Esophagus squamous epithelium (tissue), 5 donors: ENCODE measurements around the gene GABRR1. TPM values are rescaled to one million over a fixed set of nuclear protein-coding genes. Genes with fewer than 3 reads are reported as not detected.

ENCODE experiments used
- DNase-seq: peaks from one replicate; lab custom pipeline; 2025; lab: John Stamatoyannopoulos, UW
- H3K27ac ChIP-seq, 4 donors: fragments of 200-600 bp; sonication (generic); one replicate each; pipeline ENCODE4 v1.5.1; 2016 to 2019; ENCODE audit warnings: mild to moderate bottlenecking in 1 of 4
- H3K27me3 ChIP-seq, 4 donors: fragments of 200-600 bp; sonication (generic); 1 replicate in 3 of 4; 2 replicates in 1 of 4; pipeline versions ENCODE4 v1.5.1 to v1.6.0; 2017 to 2021; ENCODE audit warnings: antibody characterized with exemption in 1 of 4
- H3K36me3 ChIP-seq, 3 donors: fragments of 200-600 bp; sonication (generic); one replicate each; pipeline ENCODE4 v1.5.1; 2016 to 2019
- H3K4me1 ChIP-seq, 3 donors: fragments of 200-600 bp; sonication (generic); one replicate each; pipeline ENCODE4 v1.5.1; 2017 to 2019
- H3K4me3 ChIP-seq, 4 donors: fragments of 200-600 bp; sonication (generic); 1 replicate in 3 of 4; 2 replicates in 1 of 4; pipeline ENCODE4 v1.5.1; 2016 to 2019; ENCODE audit warnings: mild to moderate bottlenecking in 2 of 4, moderate library complexity in 1 of 4
- H3K9me3 ChIP-seq, 3 donors: fragments of 200-600 bp; sonication (generic); one replicate each; pipeline ENCODE4 v1.5.1; 2016 to 2019
- POLR2A ChIP-seq, 4 donors: fragments of 450-650 bp; IDR thresholded peaks; one replicate each; pipeline ENCODE4 v1.6.1; 2017; ENCODE audit warnings: antibody characterized with exemption in 4 of 4, mild to moderate bottlenecking in 4 of 4, moderate library complexity in 3 of 4
- WGBS, 2 donors: methylation state at CpG; one replicate each; pipeline ENCODE4 v1.1.5; 2018; 5-methylcytosine and 5-hydroxymethylcytosine counted together
- intact Hi-C: fragments of 100-400 bp; cut with DNase I; formaldehyde crosslinking; loops from one replicate; pipeline ENCODE4 v1.15.0; 2022
- total RNA-seq, 4 donors: library from RNA; depleted of rRNA; stranded (reverse); fragments of >200 nt; gene quantifications; one replicate each; pipeline ENCODE4 v1.1.0, GENCODE V29; 2016
- TF ChIP-seq, protein P1 (sequence below), 6 experiments: fragments of 450-650 bp in 4 of 6; fragments of 200-600 bp in 2 of 6; sonication (generic) in 2 of 6; IDR thresholded peaks; one replicate each; pipeline ENCODE4 v1.5.1; 2016 to 2019; ENCODE audit warnings: antibody characterized with exemption in 6 of 6, mild to moderate bottlenecking in 4 of 6, moderate library complexity in 4 of 6
- donor health status: DM: yes; HTN: yes; CAD: no.

GABRR1 gene
- 1 to 10 TPM in 1 of 4 donors, not detected in 3; 1.5 TPM for total RNA-seq

DNA sequence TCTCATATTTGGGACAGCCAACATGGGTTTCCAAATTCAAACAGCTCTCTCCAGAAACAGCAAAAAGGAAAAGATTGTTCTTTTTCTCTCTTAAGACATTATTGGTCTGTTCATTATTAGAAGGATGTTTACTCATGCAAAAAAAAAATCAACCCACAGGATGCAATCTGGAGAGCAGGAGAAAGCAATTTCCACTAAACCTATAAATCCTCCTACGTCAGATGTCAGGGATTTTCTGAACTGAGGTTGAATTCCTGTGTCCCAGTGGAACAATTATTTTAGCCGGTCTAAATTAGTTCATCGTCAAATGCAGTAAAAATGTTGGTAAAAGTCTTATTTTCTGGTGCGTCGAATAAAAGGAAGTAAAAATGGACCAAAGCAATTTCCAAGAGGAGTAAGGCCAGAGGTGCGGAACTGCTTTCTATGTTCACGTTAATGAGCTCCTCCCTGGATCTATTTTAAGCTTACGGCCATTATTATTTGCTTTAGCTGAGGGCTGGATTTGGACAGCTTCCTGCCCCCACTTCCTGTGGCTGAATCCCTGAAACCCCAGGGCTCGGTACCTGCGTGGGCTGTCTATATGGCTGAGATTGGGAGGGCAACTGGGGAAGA lies at the start of gene GABRR1:
Gene GABRR1, minus strand, starts transcription at position 60 of the 612 bp plus-strand sequence. Its CDS starts 36 bp downstream, at position 24.
- Histone ChIP-seq H3K27me3 (no peaks in the 10 kb centered on the region), H3K4me1 (peaks cover 0 to 7% (median 0%) of the 10 kb centered on the region in 3 donors), H3K27ac (no peak within 1 kb of the TSS), H3K9me3 (no peaks in the 10 kb centered on the region), H3K36me3 (no peaks in the 10 kb centered on the region), H3K4me3 (no peak within 1 kb of the TSS)
- DNase-seq: no peak
- no peak for TF ChIP-seq POLR2A (IDR thresholded peaks at IDR 0.05)
- TF ChIP-seq, protein P1, sequence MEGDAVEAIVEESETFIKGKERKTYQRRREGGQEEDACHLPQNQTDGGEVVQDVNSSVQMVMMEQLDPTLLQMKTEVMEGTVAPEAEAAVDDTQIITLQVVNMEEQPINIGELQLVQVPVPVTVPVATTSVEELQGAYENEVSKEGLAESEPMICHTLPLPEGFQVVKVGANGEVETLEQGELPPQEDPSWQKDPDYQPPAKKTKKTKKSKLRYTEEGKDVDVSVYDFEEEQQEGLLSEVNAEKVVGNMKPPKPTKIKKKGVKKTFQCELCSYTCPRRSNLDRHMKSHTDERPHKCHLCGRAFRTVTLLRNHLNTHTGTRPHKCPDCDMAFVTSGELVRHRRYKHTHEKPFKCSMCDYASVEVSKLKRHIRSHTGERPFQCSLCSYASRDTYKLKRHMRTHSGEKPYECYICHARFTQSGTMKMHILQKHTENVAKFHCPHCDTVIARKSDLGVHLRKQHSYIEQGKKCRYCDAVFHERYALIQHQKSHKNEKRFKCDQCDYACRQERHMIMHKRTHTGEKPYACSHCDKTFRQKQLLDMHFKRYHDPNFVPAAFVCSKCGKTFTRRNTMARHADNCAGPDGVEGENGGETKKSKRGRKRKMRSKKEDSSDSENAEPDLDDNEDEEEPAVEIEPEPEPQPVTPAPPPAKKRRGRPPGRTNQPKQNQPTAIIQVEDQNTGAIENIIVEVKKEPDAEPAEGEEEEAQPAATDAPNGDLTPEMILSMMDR (IDR thresholded peaks at IDR 0.05): no peak
- 52 to 58% methylated on average over 10 of the region's 10 CpGs for WGBS, 2 donors
- intact Hi-C loops: no loop called here

DNA sequence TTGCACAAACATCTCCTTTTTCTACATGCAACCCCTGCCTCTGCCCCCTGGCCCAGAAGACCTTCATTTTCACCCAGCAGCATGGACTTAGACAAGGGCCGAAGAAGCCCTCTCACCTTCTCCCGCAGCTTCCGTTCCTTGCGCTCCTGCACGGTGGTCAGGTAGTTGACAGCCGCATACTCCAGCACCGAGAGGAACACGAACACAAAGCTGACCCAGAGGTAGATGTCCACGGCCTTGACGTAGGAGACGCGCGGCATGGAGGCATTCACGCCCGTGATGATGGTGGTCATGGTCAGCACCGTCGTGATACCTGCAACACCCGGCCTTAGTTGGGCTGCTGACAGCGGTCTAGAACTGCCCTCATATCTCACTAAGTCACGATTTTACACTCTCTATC lies 47.1 kb upstream of the GABRR1 start:
- Histone ChIP-seq H3K27me3 (no peaks in the 10 kb centered on the region), H3K36me3 (no peaks in the 10 kb centered on the region), H3K4me3 (no peak overlapping the region), H3K4me1 (no peaks in the 10 kb centered on the region), H3K27ac (no peak overlapping the region), H3K9me3 (no peaks in the 10 kb centered on the region)
- DNase-seq: no peak
- 91 to 95% methylated on average over 8 to 11 of the region's 20 CpGs for WGBS, 2 donors
- intact Hi-C loops: no loop called here
- TF ChIP-seq, protein P1 (IDR thresholded peaks at IDR 0.05): no peak
- no peak for TF ChIP-seq POLR2A (IDR thresholded peaks at IDR 0.05)

DNA sequence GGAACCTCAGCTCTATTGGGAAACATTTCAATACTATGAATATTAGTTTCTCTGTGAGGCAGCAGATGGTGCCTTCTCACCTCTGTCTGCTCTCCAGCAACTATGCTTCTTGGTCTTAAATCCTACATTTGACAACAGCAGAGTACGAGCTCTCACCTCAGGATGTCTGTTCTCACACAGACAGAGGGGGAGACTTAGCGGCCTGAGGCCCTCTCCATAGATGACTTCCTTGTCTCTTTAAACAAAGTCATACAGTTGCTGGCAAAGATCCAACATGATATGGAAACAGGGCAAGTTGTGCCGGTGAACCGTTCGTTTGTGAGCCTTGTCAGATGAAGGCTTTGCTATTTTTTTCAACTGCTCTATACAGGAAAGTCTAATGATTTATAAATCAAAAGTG lies 43.7 kb upstream of the GABRR1 start:
- Histone ChIP-seq H3K4me1 (no peaks in the 10 kb centered on the region), H3K36me3 (no peaks in the 10 kb centered on the region), H3K27ac (no peak overlapping the region), H3K27me3 (no peaks in the 10 kb centered on the region), H3K4me3 (no peak overlapping the region), H3K9me3 (no peaks in the 10 kb centered on the region)
- TF ChIP-seq POLR2A (IDR thresholded peaks at IDR 0.05): no peak
- TF ChIP-seq, protein P1 (IDR thresholded peaks at IDR 0.05): no peak
- intact Hi-C loops: no loop called here
- no peak for DNase-seq
- 13 to 49% methylated on average over 5 of the region's 5 CpGs for WGBS, 2 donors

DNA sequence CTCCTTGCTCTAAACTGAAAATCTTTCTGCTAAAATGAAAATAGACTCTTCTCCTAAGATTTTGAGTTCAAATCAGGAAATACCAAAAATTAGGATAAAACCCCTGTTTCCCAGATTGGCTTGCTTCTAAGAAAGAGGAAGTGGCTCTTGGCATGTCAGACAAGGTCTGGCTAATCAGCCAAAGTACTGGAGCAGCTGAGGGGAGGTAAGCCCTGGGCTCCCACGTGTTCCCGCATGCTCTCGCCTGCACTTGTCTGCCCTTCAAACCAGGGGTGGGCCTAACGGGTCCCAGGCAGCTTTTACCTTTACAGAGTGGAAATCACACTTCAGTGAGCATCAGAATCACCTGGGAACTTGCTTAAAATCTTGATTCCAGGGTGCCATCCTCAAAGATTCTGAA lies 43.2 kb upstream of the GABRR1 start:
- Histone ChIP-seq H3K36me3 (no peaks in the 10 kb centered on the region), H3K27ac (no peak overlapping the region), H3K4me3 (no peak overlapping the region), H3K27me3 (no peaks in the 10 kb centered on the region), H3K9me3 (no peaks in the 10 kb centered on the region), H3K4me1 (no peaks in the 10 kb centered on the region)
- no peak for DNase-seq
- no peak for TF ChIP-seq POLR2A (IDR thresholded peaks at IDR 0.05)
- TF ChIP-seq, protein P1 (IDR thresholded peaks at IDR 0.05): no peak
- intact Hi-C loops: no loop called here
- 25 to 38% methylated on average over 4 of the region's 4 CpGs for WGBS, 2 donors

DNA sequence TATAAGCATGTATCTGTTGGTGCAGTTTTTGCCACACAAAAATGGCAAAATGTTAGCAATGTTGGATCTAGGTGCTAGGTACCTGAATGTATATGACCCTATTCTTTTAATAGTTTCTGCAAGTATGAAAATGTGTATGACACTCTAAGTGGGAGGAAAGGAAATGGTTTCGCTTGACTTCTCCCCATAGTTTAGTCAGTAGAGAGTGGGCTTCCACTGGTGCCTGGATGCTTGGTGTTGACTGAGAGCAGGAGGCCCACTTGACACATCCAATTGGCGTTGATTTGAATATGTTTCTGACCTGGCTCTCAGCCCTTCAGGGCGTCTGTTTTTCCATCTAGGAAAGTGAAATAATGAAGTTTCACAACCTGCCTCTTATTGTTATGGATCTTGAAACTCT lies 41.8 kb upstream of the GABRR1 start:
- 63 to 79% methylated on average over 3 of the region's 3 CpGs for WGBS, 2 donors
- no peak for DNase-seq
- no peaks in the 10 kb centered on the region for H3K36me3 ChIP-seq
- H3K27ac ChIP-seq: no peak overlapping the region
- H3K4me3 ChIP-seq: no peak overlapping the region
- no peaks in the 10 kb centered on the region for H3K27me3 ChIP-seq
- no peaks in the 10 kb centered on the region for H3K9me3 ChIP-seq
- H3K4me1 ChIP-seq: no peaks in the 10 kb centered on the region
- TF ChIP-seq, protein P1 (IDR thresholded peaks at IDR 0.05): no peak
- no peak for TF ChIP-seq POLR2A (IDR thresholded peaks at IDR 0.05)
- intact Hi-C loops: no loop called here
